HG03280 (cell line): ENCODE results near the gene CRCP.

Experiments used
- ATAC-seq: cut with Tn5 transposase; IDR thresholded peaks from one replicate; pipeline ENCODE4 v1.9.1; 2021; ENCODE audit warnings: mild to moderate bottlenecking, moderate library complexity; ENCODE audit not compliant: unreplicated experiment

CRCP gene

GRCh38 chr7:66187905-66188304, 73.3 kb downstream of the CRCP start:
- no peak for ATAC-seq

- ATAC-seq, result no peak
Measured at GRCh38 chr7:66188645-66189044, 74.0 kb downstream of the CRCP start.

- ATAC-seq, result no peak
Measured at GRCh38 chr7:66189695-66190503, 75.3 kb downstream of the CRCP start.

- no peak for ATAC-seq
Measured at GRCh38 chr7:66190504-66190857, 75.8 kb downstream of the CRCP start.

GRCh38 chr7:66193146-66193725, 78.6 kb downstream of the CRCP start:
- no peak for ATAC-seq

- no peak for ATAC-seq
Measured at GRCh38 chr7:66198469-66198868, 83.8 kb downstream of the CRCP start.

GRCh38 chr7:66198956-66199355, 84.3 kb downstream of the CRCP start:
- no peak for ATAC-seq

- no peak for ATAC-seq
Measured at GRCh38 chr7:66202441-66202840, 87.8 kb downstream of the CRCP start.
